Endothelial cell of umbilical vein (primary cell): ENCODE results near the gene FAM219B.

Experiments
- FOS ChIP-seq: IDR thresholded peaks from 2 replicates; pipeline ENCODE4 v1.6.1; 2011; ENCODE audit warnings: mild to moderate bottlenecking, low read length, moderate library complexity, borderline replicate concordance; ENCODE audit not compliant: insufficient read depth
- JUN ChIP-seq: IDR thresholded peaks from 2 replicates; pipeline ENCODE4 v1.6.1; 2011; ENCODE audit warnings: borderline replicate concordance, low read depth; ENCODE audit not compliant: insufficient read length, insufficient read depth
- POLR2A ChIP-seq: IDR thresholded peaks from 2 replicates; pipeline ENCODE4 v1.6.1; 2012; ENCODE audit warnings: low read depth, mild to moderate bottlenecking, control low read depth, low read length
- POLR2AphosphoS5 ChIP-seq: IDR thresholded peaks from 2 replicates; pipeline ENCODE4 v1.6.1; 2012; ENCODE audit warnings: low read depth, mild to moderate bottlenecking, control low read depth, low read length, moderate library complexity; ENCODE audit not compliant: insufficient read depth
- TF ChIP-seq, protein P1 (sequence below), 2 donors: IDR thresholded peaks; 1 replicate in 1 of 2; 2 replicates in 1 of 2; pipeline ENCODE4 v1.5.1; 2011; ENCODE audit warnings: low read length in 2 of 2, mild to moderate bottlenecking in 2 of 2, moderate library complexity in 2 of 2, control low read depth in 1 of 2, inconsistent platforms in 1 of 2, low read depth in 1 of 2; ENCODE audit not compliant: insufficient read depth in 1 of 2; ENCODE audit errors: extremely low read depth in 1 of 2

DNA sequence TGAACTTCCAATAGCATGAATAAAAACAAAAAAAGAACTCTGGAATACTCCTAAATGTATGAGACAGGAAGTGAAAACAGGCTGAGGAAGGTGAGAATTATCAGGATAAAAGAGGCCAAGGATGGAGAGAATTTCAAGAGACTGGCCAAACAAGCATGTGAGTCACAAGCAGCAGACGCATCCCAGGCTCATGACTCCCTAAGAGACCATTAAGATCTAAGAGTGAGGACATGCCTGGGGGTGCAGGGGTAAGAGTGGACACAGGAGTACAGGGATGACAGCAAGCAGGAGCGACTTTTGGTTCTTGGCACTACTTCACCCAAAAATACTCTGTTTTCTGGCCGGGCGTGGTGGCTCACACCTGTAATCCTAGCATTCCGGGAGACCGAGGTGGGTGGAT, 40.6 kb downstream of the FAM219B start:
- TF ChIP-seq, protein P1, sequence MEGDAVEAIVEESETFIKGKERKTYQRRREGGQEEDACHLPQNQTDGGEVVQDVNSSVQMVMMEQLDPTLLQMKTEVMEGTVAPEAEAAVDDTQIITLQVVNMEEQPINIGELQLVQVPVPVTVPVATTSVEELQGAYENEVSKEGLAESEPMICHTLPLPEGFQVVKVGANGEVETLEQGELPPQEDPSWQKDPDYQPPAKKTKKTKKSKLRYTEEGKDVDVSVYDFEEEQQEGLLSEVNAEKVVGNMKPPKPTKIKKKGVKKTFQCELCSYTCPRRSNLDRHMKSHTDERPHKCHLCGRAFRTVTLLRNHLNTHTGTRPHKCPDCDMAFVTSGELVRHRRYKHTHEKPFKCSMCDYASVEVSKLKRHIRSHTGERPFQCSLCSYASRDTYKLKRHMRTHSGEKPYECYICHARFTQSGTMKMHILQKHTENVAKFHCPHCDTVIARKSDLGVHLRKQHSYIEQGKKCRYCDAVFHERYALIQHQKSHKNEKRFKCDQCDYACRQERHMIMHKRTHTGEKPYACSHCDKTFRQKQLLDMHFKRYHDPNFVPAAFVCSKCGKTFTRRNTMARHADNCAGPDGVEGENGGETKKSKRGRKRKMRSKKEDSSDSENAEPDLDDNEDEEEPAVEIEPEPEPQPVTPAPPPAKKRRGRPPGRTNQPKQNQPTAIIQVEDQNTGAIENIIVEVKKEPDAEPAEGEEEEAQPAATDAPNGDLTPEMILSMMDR (IDR thresholded peaks at IDR 0.05; ENCODE audit: extremely low read depth in 1 of 2, insufficient read depth in 1 of 2, low read depth in 1 of 2, low read length in 2 of 2), result no peak
- no peak for TF ChIP-seq FOS
- TF ChIP-seq POLR2AphosphoS5, result no peak
- no peak for TF ChIP-seq POLR2A
- TF ChIP-seq JUN, result no peak
